ENCODE measurements around the gene SGSM2. TPM values are rescaled to one million over a fixed set of nuclear protein-coding genes. Genes with fewer than 3 reads are reported as not detected.

SGSM2 gene
- total RNA-seq, 1 experiment from 2014 or later = 47.2 TPM

DNA sequence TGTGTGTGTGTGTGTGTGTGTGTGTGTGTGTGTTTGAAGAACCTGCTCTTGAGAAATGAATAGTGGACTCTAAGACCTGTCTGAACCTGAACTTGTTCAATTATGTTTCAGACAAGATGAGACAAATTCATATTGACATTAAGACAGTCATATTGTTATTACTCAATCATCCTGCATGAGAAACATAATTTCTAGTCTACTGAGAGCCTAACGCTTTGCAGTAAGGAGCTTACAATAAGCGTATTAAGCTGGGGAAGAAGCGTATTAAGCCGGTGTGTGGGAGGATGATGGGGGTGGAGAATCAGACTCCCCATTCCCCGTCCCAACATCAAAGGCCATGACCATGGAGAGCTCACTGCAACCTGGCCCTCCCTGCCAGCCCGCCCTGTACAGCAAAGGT, 86.0 kb downstream of the SGSM2 start:
- TF ChIP-seq, protein P1, sequence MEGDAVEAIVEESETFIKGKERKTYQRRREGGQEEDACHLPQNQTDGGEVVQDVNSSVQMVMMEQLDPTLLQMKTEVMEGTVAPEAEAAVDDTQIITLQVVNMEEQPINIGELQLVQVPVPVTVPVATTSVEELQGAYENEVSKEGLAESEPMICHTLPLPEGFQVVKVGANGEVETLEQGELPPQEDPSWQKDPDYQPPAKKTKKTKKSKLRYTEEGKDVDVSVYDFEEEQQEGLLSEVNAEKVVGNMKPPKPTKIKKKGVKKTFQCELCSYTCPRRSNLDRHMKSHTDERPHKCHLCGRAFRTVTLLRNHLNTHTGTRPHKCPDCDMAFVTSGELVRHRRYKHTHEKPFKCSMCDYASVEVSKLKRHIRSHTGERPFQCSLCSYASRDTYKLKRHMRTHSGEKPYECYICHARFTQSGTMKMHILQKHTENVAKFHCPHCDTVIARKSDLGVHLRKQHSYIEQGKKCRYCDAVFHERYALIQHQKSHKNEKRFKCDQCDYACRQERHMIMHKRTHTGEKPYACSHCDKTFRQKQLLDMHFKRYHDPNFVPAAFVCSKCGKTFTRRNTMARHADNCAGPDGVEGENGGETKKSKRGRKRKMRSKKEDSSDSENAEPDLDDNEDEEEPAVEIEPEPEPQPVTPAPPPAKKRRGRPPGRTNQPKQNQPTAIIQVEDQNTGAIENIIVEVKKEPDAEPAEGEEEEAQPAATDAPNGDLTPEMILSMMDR (conservative IDR thresholded peaks at IDR 0.05; ENCODE audit: low read depth, low read length) = no peak
- no peak for TF ChIP-seq EZH2 (IDR thresholded peaks at IDR 0.05; ENCODE audit: low read length, unreplicated experiment)
- TF ChIP-seq EZH2phosphoT487 (IDR thresholded peaks at IDR 0.05; ENCODE audit: borderline replicate concordance, low read length) = no peak
- no peak overlapping the region for H3K27ac ChIP-seq (ENCODE audit: low read length)
- BruUV-seq (replicated peaks) = no TSS peak
- H4K20me1 ChIP-seq (ENCODE audit: low read length) = no peaks in the 10 kb centered on the region
- H3K4me2 ChIP-seq (ENCODE audit: low read length) = no peak overlapping the region
- no peak for ATAC-seq
- no peak overlapping the region for H2AFZ ChIP-seq (ENCODE audit: low read length)
- H3K9me3 ChIP-seq (ENCODE audit: low read length) = no peaks in the 10 kb centered on the region
- H3K27me3 ChIP-seq (ENCODE audit: low read length) = no peaks in the 10 kb centered on the region
- POLR2A ChIA-PET (ENCODE audit: unreplicated experiment) = no interaction called here
- no peaks in the 10 kb centered on the region for H3K36me3 ChIP-seq (ENCODE audit: low read depth, low read length)
- no peaks in the 10 kb centered on the region for H3F3A ChIP-seq (ENCODE audit: low read length, unreplicated experiment)
- no peak overlapping the region for H3K4me3 ChIP-seq (ENCODE audit: low read length)
- H3K9me2 ChIP-seq (replicated peaks; ENCODE audit: low read length) = no peaks in the 10 kb centered on the region
- DNase-seq = no peak
- CTCF ChIA-PET = no interaction called here
- intact Hi-C loops (cut with micrococcal nuclease) = no loop called here
- no peak overlapping the region for H3K9ac ChIP-seq (ENCODE audit: low read length)
- no peaks in the 10 kb centered on the region for H3K79me2 ChIP-seq (ENCODE audit: low read length)
- no peaks in the 10 kb centered on the region for H3K4me1 ChIP-seq (ENCODE audit: insufficient read depth, low read length)

DNA sequence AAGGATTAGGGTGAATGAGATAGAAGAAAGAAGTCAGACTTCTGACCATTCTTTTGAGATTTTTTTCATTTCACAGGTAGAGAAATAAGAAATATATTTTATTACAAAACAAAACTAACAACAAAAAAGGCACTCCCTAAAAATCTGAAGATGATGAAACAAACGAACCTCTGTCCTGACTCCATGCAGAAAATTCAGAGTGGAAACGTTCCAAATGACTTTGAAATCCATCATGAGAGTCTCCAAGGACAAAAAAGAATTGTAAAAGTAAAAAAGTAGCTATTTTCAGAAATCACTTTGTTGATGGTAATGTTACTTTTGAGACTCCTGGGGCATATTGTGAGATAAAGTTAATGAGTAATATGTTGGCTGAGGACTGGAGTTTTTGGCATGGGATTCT, 89.9 kb downstream of the SGSM2 start:
- Histone ChIP-seq H3K9me2 (replicated peaks; ENCODE audit: low read length) (no peaks in the 10 kb centered on the region), H4K20me1 (ENCODE audit: low read length) (no peaks in the 10 kb centered on the region), H3K27me3 (ENCODE audit: low read length) (no peaks in the 10 kb centered on the region), H3K9me3 (ENCODE audit: low read length) (no peaks in the 10 kb centered on the region), H3F3A (ENCODE audit: low read length, unreplicated experiment) (no peaks in the 10 kb centered on the region), H3K36me3 (ENCODE audit: low read depth, low read length) (no peaks in the 10 kb centered on the region), H2AFZ (ENCODE audit: low read length) (no peak overlapping the region), H3K9ac (ENCODE audit: low read length) (no peak overlapping the region), H3K79me2 (ENCODE audit: low read length) (no peaks in the 10 kb centered on the region), H3K27ac (ENCODE audit: low read length) (no peak overlapping the region), H3K4me1 (ENCODE audit: insufficient read depth, low read length) (no peaks in the 10 kb centered on the region), H3K4me2 (ENCODE audit: low read length) (no peak overlapping the region), H3K4me3 (ENCODE audit: low read length) (no peak overlapping the region)
- ChIA-PET POLR2A (ENCODE audit: unreplicated experiment) (no interaction called here), CTCF (no interaction called here)
- DNase-seq = no peak
- intact Hi-C loops (cut with micrococcal nuclease) = no loop called here
- TF ChIP-seq EZH2 (IDR thresholded peaks at IDR 0.05; ENCODE audit: low read length, unreplicated experiment) (no peak), EZH2phosphoT487 (IDR thresholded peaks at IDR 0.05; ENCODE audit: borderline replicate concordance, low read length) (no peak)
- TF ChIP-seq, protein P1 (conservative IDR thresholded peaks at IDR 0.05; ENCODE audit: low read depth, low read length) = no peak
- ATAC-seq = no peak
- BruUV-seq (replicated peaks) = no TSS peak

DNA sequence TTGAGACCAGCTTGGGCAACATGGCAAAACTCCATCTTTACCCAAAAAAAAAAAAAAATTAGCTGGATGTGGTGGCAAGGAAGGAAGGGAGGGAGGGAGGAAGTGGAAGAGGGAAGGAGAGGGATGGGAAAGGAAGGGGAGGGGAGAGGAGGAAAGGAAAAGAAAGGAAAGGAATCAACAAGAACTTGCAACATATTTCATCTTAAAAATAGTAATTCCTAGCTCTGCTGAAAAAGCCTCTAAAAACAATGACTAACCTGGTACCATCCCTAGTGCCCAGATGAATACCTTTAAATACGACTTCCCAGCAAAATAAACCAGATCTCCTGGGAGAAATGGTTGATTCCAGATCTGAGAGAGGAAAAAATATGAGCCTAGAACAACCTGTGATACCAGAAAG, 90.6 kb downstream of the SGSM2 start:
- intact Hi-C loops (cut with micrococcal nuclease) = no loop called here
- Histone ChIP-seq H3K9me3 (ENCODE audit: low read length) (no peaks in the 10 kb centered on the region), H3K27me3 (ENCODE audit: low read length) (no peaks in the 10 kb centered on the region), H3K9ac (ENCODE audit: low read length) (no peak overlapping the region), H4K20me1 (ENCODE audit: low read length) (no peaks in the 10 kb centered on the region), H3K79me2 (ENCODE audit: low read length) (no peaks in the 10 kb centered on the region), H3K4me1 (ENCODE audit: insufficient read depth, low read length) (no peaks in the 10 kb centered on the region), H3K4me3 (ENCODE audit: low read length) (no peak overlapping the region), H3K27ac (ENCODE audit: low read length) (no peak overlapping the region), H3K36me3 (ENCODE audit: low read depth, low read length) (no peaks in the 10 kb centered on the region; the same call in 1 of the 2 replicates), H3F3A (ENCODE audit: low read length, unreplicated experiment) (no peaks in the 10 kb centered on the region), H3K4me2 (ENCODE audit: low read length) (no peak overlapping the region), H2AFZ (ENCODE audit: low read length) (no peak overlapping the region), H3K9me2 (replicated peaks; ENCODE audit: low read length) (no peaks in the 10 kb centered on the region)
- TF ChIP-seq EZH2 (IDR thresholded peaks at IDR 0.05; ENCODE audit: low read length, unreplicated experiment) = no peak
- TF ChIP-seq EZH2phosphoT487 (IDR thresholded peaks at IDR 0.05; ENCODE audit: borderline replicate concordance, low read length) = no peak
- TF ChIP-seq, protein P1 (conservative IDR thresholded peaks at IDR 0.05; ENCODE audit: low read depth, low read length) = no peak
- ATAC-seq (no peak), DNase-seq (no peak)
- BruUV-seq (replicated peaks) = no TSS peak
- CTCF ChIA-PET = no interaction called here
- POLR2A ChIA-PET (ENCODE audit: unreplicated experiment) = no interaction called here

Other genes starting within 250 kb of the SGSM2 start
- 13.4 and 20.4 TPM in 2 replicates for gene SMG6, start 33.7 kb upstream of the SGSM2 start, total RNA-seq (2014; rRNA removed)
- 8.8 and 12.0 TPM in 2 replicates for gene SRR, start 33.6 kb upstream of the SGSM2 start, total RNA-seq (2014; rRNA removed)
- 70.3 and 90.2 TPM in 2 replicates for gene TSR1, start 1.0 kb upstream of the SGSM2 start, total RNA-seq (2014; rRNA removed)
- 19.1 and 26.0 TPM in 2 replicates for gene MNT, start 63.6 kb downstream of the SGSM2 start, total RNA-seq (2014; rRNA removed)
- 20.7 and 20.8 TPM in 2 replicates for gene METTL16, start 174.4 kb downstream of the SGSM2 start, total RNA-seq (2014; rRNA removed)